ENCODE data around the gene DRG2. TPM values are rescaled to one million over a fixed set of nuclear protein-coding genes. Genes with fewer than 3 reads are reported as not detected.

The DRG2 gene
- total RNA-seq, 1 experiment from 2014 or later, result 52.0 TPM

DNA sequence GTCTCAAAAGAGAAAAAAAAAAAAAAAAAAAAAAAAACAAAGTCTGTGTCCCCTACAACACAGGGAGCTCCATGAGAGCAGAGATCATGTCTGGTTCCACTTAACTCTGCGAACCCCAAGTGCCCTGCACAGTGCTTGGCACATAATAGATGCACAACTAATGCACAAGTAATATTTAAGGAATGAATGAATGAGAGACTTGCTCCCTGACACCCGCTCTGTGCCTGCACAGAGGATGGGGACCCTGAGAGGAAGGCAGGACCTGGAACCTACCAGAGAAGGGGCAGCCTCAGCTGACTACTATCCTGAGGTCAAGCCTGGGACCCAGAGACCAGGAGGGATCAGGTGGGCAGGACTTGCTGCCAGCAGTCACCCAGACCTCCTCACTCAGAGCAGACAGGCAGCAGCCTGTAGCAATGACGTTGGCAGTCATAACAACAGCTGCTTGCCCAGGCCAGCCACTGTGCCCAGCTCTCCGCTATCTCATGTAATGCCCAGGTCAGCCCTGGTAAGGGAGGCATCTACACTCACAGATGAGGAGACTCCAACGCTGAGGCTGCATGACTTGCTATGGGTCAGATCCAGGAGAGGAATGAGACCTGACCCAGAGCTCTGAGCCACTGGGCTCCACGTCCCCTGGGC lies 23.7 kb downstream of the DRG2 start:
- Mint-ChIP-seq H3K4me3 (no peak overlapping the region), H3K36me3 (ENCODE audit: insufficient read depth in 1 of 3, low read depth in 3 of 3) (peaks cover 2 to 5% (median 4%) of the 10 kb centered on the region in 3 experiments; a peak in 5 of 7 replicates), H3K27ac (no peak overlapping the region), H3K9me3 (no peaks in the 10 kb centered on the region), H3K4me1 (peaks cover 7 to 8% of the 10 kb centered on the region in 2 experiments), H3K27me3 (ENCODE audit: low read depth) (peaks cover 6% of the 10 kb centered on the region)
- H3K14ac ChIP-seq (ENCODE audit: insufficient read depth, low read length), result no peak overlapping the region; the same call in 1 of the 2 replicates
- no peak overlapping the region for H2BK12ac ChIP-seq (ENCODE audit: insufficient read length, low read depth, low read length)
- no peak overlapping the region for H3K4me2 ChIP-seq (ENCODE audit: insufficient read depth, insufficient read length, low read length)
- TF ChIP-seq, protein P1, sequence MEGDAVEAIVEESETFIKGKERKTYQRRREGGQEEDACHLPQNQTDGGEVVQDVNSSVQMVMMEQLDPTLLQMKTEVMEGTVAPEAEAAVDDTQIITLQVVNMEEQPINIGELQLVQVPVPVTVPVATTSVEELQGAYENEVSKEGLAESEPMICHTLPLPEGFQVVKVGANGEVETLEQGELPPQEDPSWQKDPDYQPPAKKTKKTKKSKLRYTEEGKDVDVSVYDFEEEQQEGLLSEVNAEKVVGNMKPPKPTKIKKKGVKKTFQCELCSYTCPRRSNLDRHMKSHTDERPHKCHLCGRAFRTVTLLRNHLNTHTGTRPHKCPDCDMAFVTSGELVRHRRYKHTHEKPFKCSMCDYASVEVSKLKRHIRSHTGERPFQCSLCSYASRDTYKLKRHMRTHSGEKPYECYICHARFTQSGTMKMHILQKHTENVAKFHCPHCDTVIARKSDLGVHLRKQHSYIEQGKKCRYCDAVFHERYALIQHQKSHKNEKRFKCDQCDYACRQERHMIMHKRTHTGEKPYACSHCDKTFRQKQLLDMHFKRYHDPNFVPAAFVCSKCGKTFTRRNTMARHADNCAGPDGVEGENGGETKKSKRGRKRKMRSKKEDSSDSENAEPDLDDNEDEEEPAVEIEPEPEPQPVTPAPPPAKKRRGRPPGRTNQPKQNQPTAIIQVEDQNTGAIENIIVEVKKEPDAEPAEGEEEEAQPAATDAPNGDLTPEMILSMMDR (conservative IDR thresholded peaks at IDR 0.05), result no peak
- no peak overlapping the region for H3K27ac ChIP-seq (ENCODE audit: insufficient read length, low read depth, low read length)
- no peaks in the 10 kb centered on the region for H4K20me1 ChIP-seq (ENCODE audit: control insufficient read depth, insufficient read depth, insufficient read length)
- H4K5ac ChIP-seq (ENCODE audit: insufficient read length, low read depth, low read length), result no peak overlapping the region
- no peak overlapping the region for H3K56ac ChIP-seq (ENCODE audit: insufficient read length, low read depth, low read length)
- no peak overlapping the region for H3K18ac ChIP-seq (ENCODE audit: insufficient read length, low read depth, low read length)
- no peak overlapping the region for H4K91ac ChIP-seq (ENCODE audit: insufficient read length, low read depth, low read length)
- no peak overlapping the region for H2BK15ac ChIP-seq (ENCODE audit: low read depth, low read length)
- no peak for DNase-seq
- H3K79me2 ChIP-seq (ENCODE audit: insufficient read depth, low read length), result no peaks in the 10 kb centered on the region
- H3K4me1 ChIP-seq (ENCODE audit: insufficient read depth, low read length), result no peaks in the 10 kb centered on the region
- no peak overlapping the region for H3K9ac ChIP-seq (ENCODE audit: extremely low read depth, insufficient read length, low read length)
- no peak overlapping the region for H2BK120ac ChIP-seq (ENCODE audit: low read depth, low read length, poor library complexity, severe bottlenecking)
- H3K4ac ChIP-seq (ENCODE audit: low read depth, low read length), result no peak overlapping the region
- H2BK5ac ChIP-seq (ENCODE audit: insufficient read length, low read length), result no peak overlapping the region
- no peak overlapping the region for H2AFZ ChIP-seq (ENCODE audit: low read length)
- no peaks in the 10 kb centered on the region for H3K79me1 ChIP-seq (ENCODE audit: insufficient read depth, low read depth, low read length, poor library complexity, severe bottlenecking)
- H3K27me3 ChIP-seq (ENCODE audit: insufficient read depth, low read length), result no peaks in the 10 kb centered on the region
- H3K23me2 ChIP-seq (ENCODE audit: insufficient read length, low read depth, low read length, poor library complexity, severe bottlenecking), result no peaks in the 10 kb centered on the region
- H3K23ac ChIP-seq (ENCODE audit: insufficient read length, low read depth, low read length), result no peak overlapping the region
- no peak overlapping the region for H2BK20ac ChIP-seq (ENCODE audit: low read depth, low read length, poor library complexity, severe bottlenecking)
- no peak overlapping the region for H4K8ac ChIP-seq (replicated peaks; ENCODE audit: insufficient read length, low read depth, low read length)
- no peak overlapping the region for H3T11ph ChIP-seq (ENCODE audit: low read length)
- H2AK5ac ChIP-seq (ENCODE audit: insufficient read length, low read length), result no peak overlapping the region
- no peaks in the 10 kb centered on the region for H3K9me3 ChIP-seq (ENCODE audit: control insufficient read depth, low read depth, low read length)
- no CpG with 5 or more reads among the region's 6 CpGs for WGBS (ENCODE audit: extremely low coverage, insufficient read length, low lambda C conversion rate)

Measured in H9 (cell line).